ENCODE results near the gene NDUFB6.
"Not testable (repeated sequence)": the region's sequence is repeated elsewhere in the genome, so short reads cannot be mapped to it uniquely, and the experiment has no call there.

Gene NDUFB6

DNA sequence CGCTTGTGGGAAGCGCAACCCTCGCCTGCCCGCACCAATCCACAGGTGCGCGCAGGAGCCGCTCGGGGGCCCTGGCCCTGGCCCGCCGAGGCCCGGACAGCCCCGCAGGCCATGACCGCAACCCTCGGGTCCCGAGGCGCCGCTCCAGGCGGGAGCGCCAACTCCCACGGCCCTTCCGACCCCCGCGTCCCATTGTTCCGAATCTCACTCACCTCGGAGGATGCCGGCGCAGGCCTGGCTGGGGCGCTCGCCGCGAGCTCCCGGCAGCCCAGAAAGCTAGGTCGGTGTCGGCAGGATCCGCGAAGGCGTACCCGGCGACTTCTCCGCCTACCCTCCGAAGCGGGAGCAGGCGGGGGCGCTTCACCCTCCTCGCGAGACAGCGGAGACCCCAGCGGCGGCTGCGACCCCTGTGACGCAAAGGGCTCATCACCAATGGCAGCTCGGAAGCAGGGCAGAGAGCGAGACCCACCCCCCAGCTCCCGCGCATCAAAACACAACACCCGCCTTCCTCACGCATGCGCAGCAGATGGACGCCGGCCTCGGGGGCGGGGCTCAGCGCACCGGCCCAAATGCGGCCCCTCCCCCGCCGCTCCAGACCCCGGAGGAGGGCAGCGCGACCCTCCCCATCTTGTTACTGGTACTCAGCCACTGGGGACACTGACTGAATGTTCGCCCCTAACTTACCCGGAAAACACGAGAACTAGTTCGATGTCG is 22.2 kb downstream of the NDUFB6 start:
- Histone ChIP-seq H3K36me3 (ENCODE audit: control insufficient read depth, insufficient read depth, low read length) (no peaks in the 10 kb centered on the region), H3K27ac (ENCODE audit: insufficient read depth, low read length, poor library complexity, severe bottlenecking) (peak overlapping the region; percentile 94), H3K4me1 (ENCODE audit: control insufficient read depth, insufficient read depth, low read length, poor library complexity, severe bottlenecking) (peaks cover 15% of the 10 kb centered on the region), H3K4me3 (ENCODE audit: insufficient read depth, low read depth, low read length, poor library complexity, severe bottlenecking) (peak overlapping the region; percentile 90), H3K27me3 (replicated peaks; ENCODE audit: control insufficient read depth, insufficient read depth, low read length, poor library complexity, severe bottlenecking) (no peaks in the 10 kb centered on the region), H3K9me3 (ENCODE audit: control insufficient read depth, low read length) (no peaks in the 10 kb centered on the region)
- peak; percentile 94 to 95 (median 95) for DNase-seq

DNA sequence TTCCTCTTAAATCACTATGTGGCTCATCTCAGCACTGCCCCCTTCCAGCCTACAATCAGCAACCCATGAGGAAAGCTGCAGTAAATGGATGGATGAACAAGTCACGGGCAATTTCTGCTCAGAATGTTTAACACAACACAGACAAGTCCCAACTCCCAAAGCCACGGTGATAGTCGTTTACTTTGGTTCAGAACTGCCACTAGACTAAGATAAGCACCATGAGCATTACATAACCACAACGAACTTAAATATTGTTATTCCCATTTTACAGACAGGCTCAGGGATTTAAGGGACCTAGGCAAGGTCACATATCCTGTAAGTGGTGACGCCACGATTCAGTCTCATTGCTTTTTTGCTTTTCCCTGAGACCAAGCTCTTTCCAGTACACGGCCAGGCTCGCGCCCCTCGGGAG is 22.8 kb downstream of the NDUFB6 start:
- Histone ChIP-seq H3K4me1 (ENCODE audit: control insufficient read depth, insufficient read depth, low read length, poor library complexity, severe bottlenecking) (peaks cover 15% of the 10 kb centered on the region), H3K36me3 (ENCODE audit: control insufficient read depth, insufficient read depth, low read length) (no peaks in the 10 kb centered on the region), H3K4me3 (ENCODE audit: insufficient read depth, low read depth, low read length, poor library complexity, severe bottlenecking) (peak overlapping the region; percentile 90), H3K9me3 (ENCODE audit: control insufficient read depth, low read length) (no peaks in the 10 kb centered on the region), H3K27me3 (replicated peaks; ENCODE audit: control insufficient read depth, insufficient read depth, low read length, poor library complexity, severe bottlenecking) (no peaks in the 10 kb centered on the region), H3K27ac (ENCODE audit: insufficient read depth, low read length, poor library complexity, severe bottlenecking) (peak overlapping the region; percentile 94)
- no peak for DNase-seq

DNA sequence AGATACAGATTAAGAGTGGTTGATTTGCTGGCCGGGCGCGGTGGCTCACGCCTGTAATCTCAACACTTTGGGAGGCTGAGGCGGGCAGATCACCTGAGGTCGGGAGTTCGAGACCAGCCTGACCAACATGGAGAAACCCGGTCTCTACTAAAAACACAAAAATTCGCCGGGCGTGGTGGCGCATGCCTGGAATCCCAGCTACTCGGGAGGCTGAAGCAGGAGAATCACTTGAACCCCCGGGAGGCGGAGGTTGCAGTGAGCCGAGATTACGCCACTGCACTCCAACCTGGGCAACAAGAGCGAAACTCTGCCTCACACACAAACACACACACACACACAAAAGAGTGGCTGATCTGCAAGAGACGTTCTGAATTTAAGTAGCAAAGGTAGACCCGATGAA is 24.7 kb downstream of the NDUFB6 start:
- H3K36me3 ChIP-seq (ENCODE audit: control insufficient read depth, insufficient read depth, low read length); H3K9me3 ChIP-seq (ENCODE audit: control insufficient read depth, low read length); DNase-seq; H3K4me3 ChIP-seq (ENCODE audit: insufficient read depth, low read depth, low read length, poor library complexity, severe bottlenecking); H3K27ac ChIP-seq (ENCODE audit: insufficient read depth, low read length, poor library complexity, severe bottlenecking); H3K27me3 ChIP-seq (replicated peaks; ENCODE audit: control insufficient read depth, insufficient read depth, low read length, poor library complexity, severe bottlenecking): not testable (repeated sequence)
- H3K4me1 ChIP-seq (ENCODE audit: control insufficient read depth, insufficient read depth, low read length, poor library complexity, severe bottlenecking): peaks cover 15% of the 10 kb centered on the region

DNA sequence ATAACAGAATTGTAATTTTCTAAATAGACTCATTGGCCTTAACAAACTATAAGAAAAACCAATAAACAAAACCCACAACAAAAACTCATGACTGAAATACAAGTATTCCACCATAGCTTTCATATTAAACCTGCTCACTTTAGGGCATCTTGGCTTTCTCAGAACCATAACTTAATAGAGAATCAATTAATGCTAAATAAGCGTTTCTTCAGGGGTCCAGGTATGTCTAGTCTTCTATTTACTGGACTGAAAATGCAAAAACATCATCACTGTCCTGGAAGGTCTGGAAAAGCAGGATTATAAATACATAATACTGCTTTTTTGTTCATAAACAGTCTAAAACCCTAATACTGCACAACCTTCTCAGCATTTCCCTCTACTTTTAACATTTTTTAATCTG is 27.1 kb downstream of the NDUFB6 start:
- Histone ChIP-seq H3K27ac (ENCODE audit: insufficient read depth, low read length, poor library complexity, severe bottlenecking) (no peak overlapping the region), H3K4me1 (ENCODE audit: control insufficient read depth, insufficient read depth, low read length, poor library complexity, severe bottlenecking) (peaks cover 6% of the 10 kb centered on the region), H3K9me3 (ENCODE audit: control insufficient read depth, low read length) (no peaks in the 10 kb centered on the region), H3K4me3 (ENCODE audit: insufficient read depth, low read depth, low read length, poor library complexity, severe bottlenecking) (no peak overlapping the region), H3K36me3 (ENCODE audit: control insufficient read depth, insufficient read depth, low read length) (peaks cover 19% of the 10 kb centered on the region), H3K27me3 (replicated peaks; ENCODE audit: control insufficient read depth, insufficient read depth, low read length, poor library complexity, severe bottlenecking) (no peaks in the 10 kb centered on the region)
- DNase-seq: no peak

DNA sequence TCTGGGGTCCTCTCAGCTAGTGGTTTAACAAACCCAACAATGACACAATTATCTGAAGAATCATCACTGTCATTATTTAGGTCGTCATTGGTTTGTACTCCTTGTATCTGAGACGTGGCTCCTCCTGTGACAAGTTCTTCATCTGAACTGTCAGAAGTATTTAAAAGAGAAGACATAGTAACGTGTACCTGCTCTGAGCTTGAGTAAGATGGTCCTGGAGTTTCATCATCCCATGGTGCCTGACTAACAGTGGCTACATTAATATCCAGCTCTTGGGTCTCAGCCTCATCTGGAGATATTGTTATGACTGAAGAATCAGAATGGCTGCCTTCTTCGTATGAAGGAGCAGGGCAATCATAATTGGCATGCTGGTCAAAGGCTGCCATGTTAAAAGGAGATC is 29.9 kb downstream of the NDUFB6 start:
- Histone ChIP-seq H3K36me3 (ENCODE audit: control insufficient read depth, insufficient read depth, low read length) (peaks cover 19% of the 10 kb centered on the region), H3K9me3 (ENCODE audit: control insufficient read depth, low read length) (no peaks in the 10 kb centered on the region)

DNA sequence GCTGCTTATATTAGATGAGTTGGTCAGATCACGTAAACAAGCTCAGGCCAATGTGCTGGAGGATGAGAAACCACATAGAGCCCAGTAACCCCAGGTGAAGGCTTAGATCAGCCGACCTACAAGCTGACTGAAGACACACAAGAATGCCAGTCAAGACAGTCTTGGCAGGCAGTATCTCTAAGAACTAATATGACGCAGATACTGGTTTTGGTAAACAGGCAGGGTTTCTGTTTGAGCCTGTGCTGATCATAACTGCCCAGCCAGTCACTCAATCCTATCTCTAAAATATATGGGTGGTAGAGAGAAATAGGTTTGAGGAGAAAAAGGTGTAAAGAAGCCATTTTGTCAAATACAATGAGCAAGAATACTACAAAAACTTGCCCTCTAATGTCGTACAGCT is 39.1 kb downstream of the NDUFB6 start:
- Histone ChIP-seq H3K4me1 (ENCODE audit: control insufficient read depth, insufficient read depth, low read length, poor library complexity, severe bottlenecking) (no peaks in the 10 kb centered on the region), H3K27me3 (replicated peaks; ENCODE audit: control insufficient read depth, insufficient read depth, low read length, poor library complexity, severe bottlenecking) (no peaks in the 10 kb centered on the region), H3K36me3 (ENCODE audit: control insufficient read depth, insufficient read depth, low read length) (no peaks in the 10 kb centered on the region), H3K9me3 (ENCODE audit: control insufficient read depth, low read length) (no peaks in the 10 kb centered on the region), H3K27ac (ENCODE audit: insufficient read depth, low read length, poor library complexity, severe bottlenecking) (no peak overlapping the region), H3K4me3 (ENCODE audit: insufficient read depth, low read depth, low read length, poor library complexity, severe bottlenecking) (no peak overlapping the region)
- DNase-seq: no peak

More for the DNA sequence above, 29.9 kb downstream of the NDUFB6 start:
- H3K27ac ChIP-seq (ENCODE audit: insufficient read depth, low read length, poor library complexity, severe bottlenecking): no peak overlapping the region
- no peak for DNase-seq
- H3K4me3 ChIP-seq (ENCODE audit: insufficient read depth, low read depth, low read length, poor library complexity, severe bottlenecking): no peak overlapping the region
- H3K27me3 ChIP-seq (replicated peaks; ENCODE audit: control insufficient read depth, insufficient read depth, low read length, poor library complexity, severe bottlenecking): no peaks in the 10 kb centered on the region
- no peaks in the 10 kb centered on the region for H3K4me1 ChIP-seq (ENCODE audit: control insufficient read depth, insufficient read depth, low read length, poor library complexity, severe bottlenecking)

DNA sequence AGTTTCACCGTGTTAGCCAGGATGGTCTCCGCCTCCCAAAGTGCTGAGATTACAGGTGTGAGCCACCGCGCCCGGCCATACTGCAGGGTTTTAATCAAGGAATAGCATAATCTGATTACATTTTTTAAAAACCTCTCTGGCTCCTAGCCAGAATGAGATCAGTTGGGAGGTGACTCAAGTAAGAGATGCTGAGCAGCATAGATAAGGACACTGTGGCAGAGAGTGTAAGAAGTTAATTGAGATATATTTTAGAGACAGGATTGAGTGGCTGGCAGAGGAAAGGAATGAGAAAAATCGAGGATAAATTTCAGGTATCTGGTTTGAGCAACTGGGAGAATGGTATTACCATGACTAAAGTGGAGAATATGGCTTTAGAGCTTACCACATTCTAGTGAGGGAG is 39.6 kb downstream of the NDUFB6 start:
- DNase-seq: no peak
- H3K9me3 ChIP-seq (ENCODE audit: control insufficient read depth, low read length): no peaks in the 10 kb centered on the region

DNA sequence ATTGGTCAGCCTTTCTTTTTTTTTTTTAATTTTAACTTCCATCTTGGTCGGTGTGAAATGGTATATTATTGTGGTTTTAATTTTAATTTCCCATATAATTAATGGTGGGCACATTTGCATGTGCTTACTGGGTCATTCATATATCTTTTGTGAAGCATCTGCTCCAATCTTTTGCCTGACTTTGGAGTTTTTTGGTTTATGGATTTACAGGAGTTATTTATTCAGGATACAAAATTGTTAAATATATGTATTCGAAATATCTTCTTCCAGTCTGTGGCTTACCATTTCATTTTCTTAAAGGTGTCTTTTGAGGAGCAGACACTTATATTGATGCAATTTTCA is 46.3 kb downstream of the NDUFB6 start:
- Histone ChIP-seq H3K27me3 (replicated peaks; ENCODE audit: control insufficient read depth, insufficient read depth, low read length, poor library complexity, severe bottlenecking) (no peaks in the 10 kb centered on the region), H3K27ac (ENCODE audit: insufficient read depth, low read length, poor library complexity, severe bottlenecking) (peak overlapping the region; percentile 83)
- no peak for DNase-seq

More for the DNA sequence above, 39.6 kb downstream of the NDUFB6 start:
- H3K4me1 ChIP-seq (ENCODE audit: control insufficient read depth, insufficient read depth, low read length, poor library complexity, severe bottlenecking): no peaks in the 10 kb centered on the region
- no peaks in the 10 kb centered on the region for H3K36me3 ChIP-seq (ENCODE audit: control insufficient read depth, insufficient read depth, low read length)
- H3K4me3 ChIP-seq (ENCODE audit: insufficient read depth, low read depth, low read length, poor library complexity, severe bottlenecking): no peak overlapping the region
- H3K27me3 ChIP-seq (replicated peaks; ENCODE audit: control insufficient read depth, insufficient read depth, low read length, poor library complexity, severe bottlenecking): no peaks in the 10 kb centered on the region
- no peak overlapping the region for H3K27ac ChIP-seq (ENCODE audit: insufficient read depth, low read length, poor library complexity, severe bottlenecking)

DNA sequence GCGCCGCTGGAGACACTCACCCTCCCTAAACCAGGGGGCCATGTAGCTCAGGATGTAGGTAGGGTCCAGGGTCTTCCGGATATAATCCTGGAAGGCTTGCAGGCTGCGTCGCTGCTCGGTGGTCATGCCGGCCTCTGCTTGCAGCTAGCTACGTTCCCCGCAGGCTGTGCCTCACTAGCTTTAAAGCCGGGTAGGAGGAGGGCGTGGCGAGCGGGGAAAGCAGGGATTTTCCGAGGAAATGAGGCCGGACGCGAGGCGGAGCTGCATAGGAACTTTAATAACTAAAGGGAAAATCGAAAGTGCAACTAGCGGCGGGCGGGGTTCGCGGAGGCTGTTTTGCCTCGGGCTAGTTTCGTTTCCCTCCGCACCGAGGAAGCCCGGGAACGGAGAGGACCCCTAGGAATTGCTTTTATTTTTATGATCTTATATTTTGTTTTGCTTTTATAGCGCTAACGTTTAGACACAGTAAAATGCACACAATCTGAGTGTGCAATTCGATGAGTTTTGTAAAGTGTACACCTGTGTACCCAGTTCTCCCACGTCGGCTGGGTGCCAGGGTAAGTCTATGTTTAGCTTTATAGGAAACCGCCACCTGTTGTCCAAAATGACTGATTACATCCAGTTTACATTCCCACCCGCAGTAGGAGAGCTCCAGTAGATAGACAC is 46.8 kb downstream of the NDUFB6 start, which contains the start of gene RIGI:
Gene RIGI, minus strand, starts transcription at position 156 of the 666 bp plus-strand sequence. Its CDS starts 30 bp downstream, at position 126.
- peak within 1 kb of the TSS; percentile 88 for H3K4me3 ChIP-seq (ENCODE audit: insufficient read depth, low read depth, low read length, poor library complexity, severe bottlenecking)
- H3K4me1 ChIP-seq (ENCODE audit: control insufficient read depth, insufficient read depth, low read length, poor library complexity, severe bottlenecking): peaks cover 10% of the 10 kb centered on the region
- no peaks in the 10 kb centered on the region for H3K27me3 ChIP-seq (replicated peaks; ENCODE audit: control insufficient read depth, insufficient read depth, low read length, poor library complexity, severe bottlenecking)
- H3K36me3 ChIP-seq (ENCODE audit: control insufficient read depth, insufficient read depth, low read length): no peaks in the 10 kb centered on the region
- peak; percentile 79 to 90 (median 88) for DNase-seq
- no peaks in the 10 kb centered on the region for H3K9me3 ChIP-seq (ENCODE audit: control insufficient read depth, low read length)
- peak within 1 kb of the TSS; percentile 83 for H3K27ac ChIP-seq (ENCODE audit: insufficient read depth, low read length, poor library complexity, severe bottlenecking)

More for the DNA sequence above, 46.3 kb downstream of the NDUFB6 start:
- no peaks in the 10 kb centered on the region for H3K9me3 ChIP-seq (ENCODE audit: control insufficient read depth, low read length)
- peaks cover 10% of the 10 kb centered on the region for H3K4me1 ChIP-seq (ENCODE audit: control insufficient read depth, insufficient read depth, low read length, poor library complexity, severe bottlenecking)
- H3K4me3 ChIP-seq (ENCODE audit: insufficient read depth, low read depth, low read length, poor library complexity, severe bottlenecking): peak overlapping the region; percentile 88
- H3K36me3 ChIP-seq (ENCODE audit: control insufficient read depth, insufficient read depth, low read length): no peaks in the 10 kb centered on the region

DNA sequence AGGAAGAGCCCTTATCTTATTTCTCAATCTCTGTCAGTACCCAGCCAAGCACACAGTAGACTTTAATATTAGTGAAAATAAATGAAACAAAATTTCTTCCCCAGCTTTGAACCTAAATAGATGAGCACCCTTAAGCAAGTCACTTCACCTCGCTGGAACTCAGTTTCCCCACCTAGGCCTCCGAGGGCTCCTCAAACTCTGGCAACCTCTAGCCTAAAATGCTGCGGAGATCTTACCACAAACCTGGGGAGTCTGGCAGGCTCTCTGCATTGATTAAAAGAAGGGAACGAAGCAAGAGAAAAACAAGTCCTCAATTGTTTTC is 47.3 kb downstream of the NDUFB6 start:
- peak overlapping the region; percentile 88 for H3K4me3 ChIP-seq (ENCODE audit: insufficient read depth, low read depth, low read length, poor library complexity, severe bottlenecking)
- DNase-seq: no peak
- H3K27ac ChIP-seq (ENCODE audit: insufficient read depth, low read length, poor library complexity, severe bottlenecking): peak overlapping the region; percentile 83
- H3K27me3 ChIP-seq (replicated peaks; ENCODE audit: control insufficient read depth, insufficient read depth, low read length, poor library complexity, severe bottlenecking): no peaks in the 10 kb centered on the region
- peaks cover 10% of the 10 kb centered on the region for H3K4me1 ChIP-seq (ENCODE audit: control insufficient read depth, insufficient read depth, low read length, poor library complexity, severe bottlenecking)
- H3K36me3 ChIP-seq (ENCODE audit: control insufficient read depth, insufficient read depth, low read length): no peaks in the 10 kb centered on the region
- no peaks in the 10 kb centered on the region for H3K9me3 ChIP-seq (ENCODE audit: control insufficient read depth, low read length)
